Measurements from ENCODE around the gene SOWAHB. TPM values are rescaled to one million over a fixed set of nuclear protein-coding genes. Genes with fewer than 3 reads are reported as not detected.

SOWAHB gene
- total RNA-seq, 1 experiment from 2014 or later, result not detected

- no peak for DNase-seq (ENCODE audit: low spot score)
Observed at GRCh38 chr4:76856243-76857073, 41.5 kb downstream of the SOWAHB start.

GRCh38 chr4:76854858-76855257 is 43.1 kb downstream of the SOWAHB start:
- DNase-seq (ENCODE audit: low spot score), result no peak

- no peak for DNase-seq (ENCODE audit: low spot score)
Observed at GRCh38 chr4:76851375-76851774, 46.6 kb downstream of the SOWAHB start.

GRCh38 chr4:76850010-76850441 is 47.9 kb downstream of the SOWAHB start:
- DNase-seq (ENCODE audit: low spot score), result peak; percentile 90

Other genes starting within 250 kb of the SOWAHB start
- 72.5 and 73.5 TPM in 2 replicates for gene SEPTIN11, start 51.6 kb upstream of the SOWAHB start, total RNA-seq (2014; rRNA removed; shearing (Covaris generic))
- 56.5 and 61.8 TPM in 2 replicates for gene CCNI, start 177.8 kb upstream of the SOWAHB start, total RNA-seq (2014; rRNA removed; shearing (Covaris generic))

Data from A172 (cell line).